GM12872 (cell line): ENCODE data around the gene FAM135A.

Source experiments
- TF ChIP-seq, protein P1 (sequence below): IDR thresholded peaks from 3 replicates; pipeline ENCODE4 v1.5.1; 2011; ENCODE audit warnings: low read depth, mild to moderate bottlenecking, low read length, moderate library complexity; ENCODE audit not compliant: insufficient read depth

The FAM135A gene

GRCh38 chr6:70413114-70413991 is at the start of gene FAM135A:
FAM135A (plus strand) TSS chr6:70413508; CDS start chr6:70428343, 14,835 bp downstream.
- TF ChIP-seq, protein P1, sequence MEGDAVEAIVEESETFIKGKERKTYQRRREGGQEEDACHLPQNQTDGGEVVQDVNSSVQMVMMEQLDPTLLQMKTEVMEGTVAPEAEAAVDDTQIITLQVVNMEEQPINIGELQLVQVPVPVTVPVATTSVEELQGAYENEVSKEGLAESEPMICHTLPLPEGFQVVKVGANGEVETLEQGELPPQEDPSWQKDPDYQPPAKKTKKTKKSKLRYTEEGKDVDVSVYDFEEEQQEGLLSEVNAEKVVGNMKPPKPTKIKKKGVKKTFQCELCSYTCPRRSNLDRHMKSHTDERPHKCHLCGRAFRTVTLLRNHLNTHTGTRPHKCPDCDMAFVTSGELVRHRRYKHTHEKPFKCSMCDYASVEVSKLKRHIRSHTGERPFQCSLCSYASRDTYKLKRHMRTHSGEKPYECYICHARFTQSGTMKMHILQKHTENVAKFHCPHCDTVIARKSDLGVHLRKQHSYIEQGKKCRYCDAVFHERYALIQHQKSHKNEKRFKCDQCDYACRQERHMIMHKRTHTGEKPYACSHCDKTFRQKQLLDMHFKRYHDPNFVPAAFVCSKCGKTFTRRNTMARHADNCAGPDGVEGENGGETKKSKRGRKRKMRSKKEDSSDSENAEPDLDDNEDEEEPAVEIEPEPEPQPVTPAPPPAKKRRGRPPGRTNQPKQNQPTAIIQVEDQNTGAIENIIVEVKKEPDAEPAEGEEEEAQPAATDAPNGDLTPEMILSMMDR: no peak

DNA sequence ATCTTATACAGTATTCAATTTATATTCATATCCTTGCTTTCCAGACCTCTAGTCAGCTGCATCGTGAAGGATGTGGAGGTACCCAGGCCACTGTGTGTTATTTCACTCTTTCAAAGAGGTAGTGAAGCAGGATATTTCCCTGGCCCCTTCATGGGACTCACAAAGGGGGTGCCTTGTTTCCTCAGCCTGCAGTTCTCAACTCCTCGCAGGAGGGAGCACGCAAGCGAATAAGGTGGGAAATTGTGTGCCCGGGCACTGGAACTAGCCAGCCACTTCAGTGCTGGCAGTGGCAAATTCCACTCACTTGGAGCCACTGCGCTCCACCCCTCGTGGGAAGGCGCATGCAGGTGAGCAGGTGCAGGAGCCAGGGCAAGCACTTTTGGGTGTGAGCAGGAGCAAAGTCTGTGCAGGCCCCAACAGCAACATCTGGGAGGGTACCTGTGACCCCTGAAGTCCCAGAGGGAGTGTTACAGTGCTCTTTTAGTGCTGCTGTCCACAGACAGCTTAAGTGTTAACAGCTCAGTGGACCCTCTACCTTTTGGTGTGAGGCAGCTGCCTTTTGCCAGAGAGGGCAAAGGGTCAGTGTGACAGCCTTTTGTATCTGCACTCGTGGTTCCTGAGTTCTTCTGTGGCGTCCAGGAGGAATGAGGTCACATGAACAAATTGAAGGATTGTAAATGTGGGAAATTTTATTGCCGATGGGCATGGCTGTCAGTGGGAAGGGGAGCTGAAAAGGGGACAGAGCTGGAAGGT is 49.4 kb upstream of the FAM135A start:
- TF ChIP-seq, protein P1: no peak

- TF ChIP-seq, protein P1: peak; percentile 97
These were observed 43.9 kb upstream of the FAM135A start for GRCh38 chr6:70369332-70369950.

DNA sequence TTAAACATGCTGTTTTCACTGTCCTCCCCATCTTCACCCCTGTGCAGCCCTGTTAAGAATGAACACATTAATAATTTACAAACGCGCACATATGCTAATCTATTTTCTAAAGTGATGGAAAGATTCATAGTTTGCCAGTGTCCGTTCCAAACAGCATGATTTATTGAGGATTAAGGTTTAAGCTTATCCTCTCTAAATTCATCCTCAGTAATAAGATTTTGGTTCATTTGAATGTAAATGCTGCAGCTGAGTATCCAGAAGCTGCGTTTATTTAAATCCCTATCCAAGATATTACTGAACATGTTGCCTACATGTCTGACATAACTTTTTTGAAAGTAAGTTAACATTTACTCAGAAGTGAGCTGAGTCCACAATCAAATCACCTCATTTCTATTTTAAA is 42.8 kb upstream of the FAM135A start:
- TF ChIP-seq, protein P1: no peak

- TF ChIP-seq, protein P1: peak; percentile 62; the same call in 2 of the 3 replicates
These were observed 41.7 kb upstream of the FAM135A start for GRCh38 chr6:70371454-70372105.

GRCh38 chr6:70375166-70375565 is 38.1 kb upstream of the FAM135A start:
- TF ChIP-seq, protein P1: no peak
